Astrocyte of the cerebellum (primary cell): Measurements from ENCODE around the gene TNFRSF9.
"Not testable (repeated sequence)": the region's sequence is repeated elsewhere in the genome, so short reads cannot be mapped to it uniquely, and the experiment has no call there.

Experiments
- DNase-seq: peaks from one replicate; pipeline ENCODE4 v3.0.0-alpha.2; 2011; ENCODE audit warnings: low read depth
- H3K4me3 ChIP-seq: 2 replicates; pipeline ENCODE4 v1.5.1; 2011; ENCODE audit warnings: mild to moderate bottlenecking, low read depth, low read length, moderate library complexity
- CTCF ChIP-seq: IDR thresholded peaks from 2 replicates; pipeline ENCODE4 v1.5.1; 2012; ENCODE audit warnings: low read length, low read depth, moderate library complexity, mild to moderate bottlenecking; ENCODE audit errors: missing control alignments
- in situ Hi-C: cut with HindIII; loops from 2 replicates; pipeline ENCODE4 v1.10.0; 2017; ENCODE audit warnings: low sequenced_read_pairs

The TNFRSF9 gene

GRCh38 chr1:7921796-7922195 lies 18.8 kb downstream of the TNFRSF9 start:
- DNase-seq = no peak
- TF ChIP-seq CTCF = no peak
- in situ Hi-C loops = loop anchor here (25.0 kb wide), 1 partner anchor 91 kb away; no protein-coding TSS in a partner anchor
- H3K4me3 ChIP-seq = no peak overlapping the region

- in situ Hi-C loops = loop anchor here (25.0 kb wide), 1 partner anchor 92 kb away; no protein-coding TSS in a partner anchor
- no peak overlapping the region for H3K4me3 ChIP-seq
- no peak for DNase-seq
- TF ChIP-seq CTCF = no peak
These were observed 20.8 kb downstream of the TNFRSF9 start for GRCh38 chr1:7919880-7920279.

GRCh38 chr1:7917971-7918370 lies 22.7 kb downstream of the TNFRSF9 start:
- DNase-seq, H3K4me3 ChIP-seq: not testable (repeated sequence)
- in situ Hi-C loops = loop anchor here (25.0 kb wide), 1 partner anchor 94 kb away; no protein-coding TSS in a partner anchor

GRCh38 chr1:7916501-7916830 lies 24.2 kb downstream of the TNFRSF9 start:
- H3K4me3 ChIP-seq = no peak overlapping the region
- no peak for TF ChIP-seq CTCF
- in situ Hi-C loops = loop anchor here (25.0 kb wide), 1 partner anchor 96 kb away; no protein-coding TSS in a partner anchor
- no peak for DNase-seq

GRCh38 chr1:7915826-7916500 lies 24.7 kb downstream of the TNFRSF9 start:
- no peak overlapping the region for H3K4me3 ChIP-seq
- TF ChIP-seq CTCF = no peak
- in situ Hi-C loops = loop anchor here (25.0 kb wide), 1 partner anchor 96 kb away; no protein-coding TSS in a partner anchor
- DNase-seq = no peak

- no peak for TF ChIP-seq CTCF
- in situ Hi-C loops = loop anchor here (25.0 kb wide), 1 partner anchor 99 kb away; no protein-coding TSS in a partner anchor
- DNase-seq = no peak
- no peak overlapping the region for H3K4me3 ChIP-seq
These were observed 27.7 kb downstream of the TNFRSF9 start for GRCh38 chr1:7912743-7913557.

- DNase-seq = no peak
- H3K4me3 ChIP-seq = no peak overlapping the region
- in situ Hi-C loops = loop anchor here (25.0 kb wide), 1 partner anchor 100 kb away; no protein-coding TSS in a partner anchor
- TF ChIP-seq CTCF = no peak
These were observed 28.5 kb downstream of the TNFRSF9 start for GRCh38 chr1:7912145-7912544.
